Endothelial cell (in vitro differentiated cells): ENCODE data around the gene TBC1D4. TPM values are rescaled to one million over a fixed set of nuclear protein-coding genes. Genes with fewer than 3 reads are reported as not detected.

Experiments used
- DNase-seq: peaks from one replicate; pipeline ENCODE4 v3.0.0; 2021; ENCODE audit warnings: low spot score
- H3K27ac Mint-ChIP-seq: one replicate; pipeline ENCODE4 v1.8.0; 2021; ENCODE audit warnings: mixed read lengths, inconsistent platforms; ENCODE audit not compliant: unreplicated experiment
- H3K27me3 Mint-ChIP-seq: one replicate; pipeline ENCODE4 v1.8.0; 2021; ENCODE audit warnings: mild to moderate bottlenecking, moderate library complexity, mixed read lengths, inconsistent platforms; ENCODE audit not compliant: unreplicated experiment
- H3K36me3 Mint-ChIP-seq: one replicate; pipeline ENCODE4 v1.8.0; 2021; ENCODE audit warnings: mild to moderate bottlenecking, low read depth, mixed read lengths, inconsistent platforms; ENCODE audit not compliant: unreplicated experiment
- H3K4me1 Mint-ChIP-seq: one replicate; pipeline ENCODE4 v1.8.0; 2021; ENCODE audit warnings: mild to moderate bottlenecking, mixed read lengths, inconsistent platforms; ENCODE audit not compliant: unreplicated experiment
- H3K4me3 Mint-ChIP-seq: one replicate; pipeline ENCODE4 v1.8.0; 2021; ENCODE audit warnings: mild to moderate bottlenecking, mixed read lengths, inconsistent platforms; ENCODE audit not compliant: unreplicated experiment
- H3K9me3 Mint-ChIP-seq: one replicate; pipeline ENCODE4 v1.8.0; 2021; ENCODE audit warnings: mixed read lengths, inconsistent platforms; ENCODE audit not compliant: unreplicated experiment
- CTCF ChIP-seq: fragments of 200-600 bp; sonication (generic); IDR thresholded peaks from one replicate; pipeline ENCODE4 v1.5.0; 2021; ENCODE audit warnings: antibody characterized with exemption; ENCODE audit not compliant: unreplicated experiment
- total RNA-seq: library from RNA; stranded (reverse); fragmentation: NEBNext Ultra II Directional; extraction: Animal tissue kit (Norgen Biotek cat#: 25700); gene quantifications from one replicate; pipeline ENCODE4 v1.2.1, GENCODE V29; 2021; ENCODE audit not compliant: unreplicated experiment

Gene TBC1D4
- total RNA-seq, 1 donor from 2014 or later, result 47.2 TPM

GRCh38 chr13:75399879-75400217 is 82.1 kb downstream of the TBC1D4 start:
- DNase-seq, result no peak
- H3K4me3 Mint-ChIP-seq, result no peak overlapping the region
- no peaks in the 10 kb centered on the region for H3K9me3 Mint-ChIP-seq
- no peak overlapping the region for H3K27ac Mint-ChIP-seq
- peaks cover 3% of the 10 kb centered on the region for H3K4me1 Mint-ChIP-seq
- H3K27me3 Mint-ChIP-seq, result no peaks in the 10 kb centered on the region
- no peaks in the 10 kb centered on the region for H3K36me3 Mint-ChIP-seq
- no peak for TF ChIP-seq CTCF

- Mint-ChIP-seq H3K4me3 (no peak overlapping the region), H3K27me3 (peaks cover 2% of the 10 kb centered on the region), H3K36me3 (no peaks in the 10 kb centered on the region), H3K4me1 (peaks cover 3% of the 10 kb centered on the region), H3K9me3 (no peaks in the 10 kb centered on the region), H3K27ac (no peak overlapping the region)
- no peak for DNase-seq
- TF ChIP-seq CTCF, result no peak
These were observed 82.6 kb downstream of the TBC1D4 start for GRCh38 chr13:75399168-75399878.

GRCh38 chr13:75398072-75398471 is 83.9 kb downstream of the TBC1D4 start:
- Mint-ChIP-seq H3K4me1 (peaks cover 3% of the 10 kb centered on the region), H3K4me3 (no peak overlapping the region), H3K27me3 (peaks cover 2% of the 10 kb centered on the region), H3K36me3 (no peaks in the 10 kb centered on the region), H3K27ac (no peak overlapping the region), H3K9me3 (no peaks in the 10 kb centered on the region)
- no peak for TF ChIP-seq CTCF
- DNase-seq, result no peak

GRCh38 chr13:75395901-75396300 is 86.1 kb downstream of the TBC1D4 start:
- TF ChIP-seq CTCF, result no peak
- peaks cover 3% of the 10 kb centered on the region for H3K4me1 Mint-ChIP-seq
- H3K27ac Mint-ChIP-seq, result no peak overlapping the region
- H3K27me3 Mint-ChIP-seq, result peaks cover 2% of the 10 kb centered on the region
- no peaks in the 10 kb centered on the region for H3K9me3 Mint-ChIP-seq
- no peak overlapping the region for H3K4me3 Mint-ChIP-seq
- no peaks in the 10 kb centered on the region for H3K36me3 Mint-ChIP-seq
- DNase-seq, result no peak

- no peaks in the 10 kb centered on the region for H3K9me3 Mint-ChIP-seq
These were observed 86.9 kb downstream of the TBC1D4 start for GRCh38 chr13:75395066-75395465.

More at GRCh38 chr13:75395066-75395465, 86.9 kb downstream of the TBC1D4 start:
- Mint-ChIP-seq H3K27ac (no peak overlapping the region), H3K4me3 (no peak overlapping the region), H3K36me3 (no peaks in the 10 kb centered on the region), H3K27me3 (peaks cover 2% of the 10 kb centered on the region), H3K4me1 (peaks cover 5% of the 10 kb centered on the region)
- no peak for TF ChIP-seq CTCF
- DNase-seq, result no peak
